HG03064 (cell line): ENCODE data around the gene AUH.

Source experiments
- ATAC-seq: cut with Tn5 transposase; IDR thresholded peaks from one replicate; pipeline ENCODE4 v1.9.1; 2021; ENCODE audit warnings: low read depth; ENCODE audit not compliant: unreplicated experiment

Gene AUH

GRCh38 chr9:91256235-91256634, 105.5 kb downstream of the AUH start:
- no peak for ATAC-seq

GRCh38 chr9:91255327-91255726, 106.4 kb downstream of the AUH start:
- no peak for ATAC-seq

- no peak for ATAC-seq
These were observed 108.2 kb downstream of the AUH start for GRCh38 chr9:91253488-91253887.

GRCh38 chr9:91248707-91249106, 113.0 kb downstream of the AUH start:
- no peak for ATAC-seq

- no peak for ATAC-seq
These were observed 114.4 kb downstream of the AUH start for GRCh38 chr9:91247278-91247677.

GRCh38 chr9:91246846-91247245, 114.9 kb downstream of the AUH start:
- no peak for ATAC-seq

- no peak for ATAC-seq
These were observed 116.0 kb downstream of the AUH start for GRCh38 chr9:91245431-91246313.

GRCh38 chr9:91243029-91243428, 118.7 kb downstream of the AUH start:
- no peak for ATAC-seq

GRCh38 chr9:91241909-91242308, 119.8 kb downstream of the AUH start:
- ATAC-seq = no peak

- ATAC-seq = peak; percentile 57
These were observed 121.0 kb downstream of the AUH start for GRCh38 chr9:91240596-91241165.

- ATAC-seq = no peak
These were observed 122.2 kb downstream of the AUH start for GRCh38 chr9:91239367-91240111.

- no peak for ATAC-seq
These were observed 127.2 kb downstream of the AUH start for GRCh38 chr9:91234523-91234922.

GRCh38 chr9:91231619-91232018, 130.1 kb downstream of the AUH start:
- no peak for ATAC-seq

GRCh38 chr9:91223000-91223399, 138.7 kb downstream of the AUH start:
- ATAC-seq = no peak

- ATAC-seq = no peak
These were observed 139.3 kb downstream of the AUH start for GRCh38 chr9:91222457-91222856.

- ATAC-seq = no peak
These were observed 140.4 kb downstream of the AUH start for GRCh38 chr9:91221332-91221731.

GRCh38 chr9:91220491-91221135, 141.1 kb downstream of the AUH start:
- ATAC-seq = no peak

- no peak for ATAC-seq
These were observed 141.7 kb downstream of the AUH start for GRCh38 chr9:91220021-91220420.

- no peak for ATAC-seq
These were observed 142.2 kb downstream of the AUH start for GRCh38 chr9:91219557-91219956.

- no peak for ATAC-seq
These were observed 144.3 kb downstream of the AUH start for GRCh38 chr9:91217388-91217787.

GRCh38 chr9:91214867-91215266, 146.9 kb downstream of the AUH start:
- ATAC-seq = no peak
